HG03442 (cell line): Measurements from ENCODE around the gene PDZRN3.

Source experiments
- ATAC-seq: cut with Tn5 transposase; IDR thresholded peaks from one replicate; pipeline ENCODE4 v1.9.1; 2021; ENCODE audit warnings: mild to moderate bottlenecking, moderate library complexity; ENCODE audit not compliant: unreplicated experiment

Gene PDZRN3

DNA sequence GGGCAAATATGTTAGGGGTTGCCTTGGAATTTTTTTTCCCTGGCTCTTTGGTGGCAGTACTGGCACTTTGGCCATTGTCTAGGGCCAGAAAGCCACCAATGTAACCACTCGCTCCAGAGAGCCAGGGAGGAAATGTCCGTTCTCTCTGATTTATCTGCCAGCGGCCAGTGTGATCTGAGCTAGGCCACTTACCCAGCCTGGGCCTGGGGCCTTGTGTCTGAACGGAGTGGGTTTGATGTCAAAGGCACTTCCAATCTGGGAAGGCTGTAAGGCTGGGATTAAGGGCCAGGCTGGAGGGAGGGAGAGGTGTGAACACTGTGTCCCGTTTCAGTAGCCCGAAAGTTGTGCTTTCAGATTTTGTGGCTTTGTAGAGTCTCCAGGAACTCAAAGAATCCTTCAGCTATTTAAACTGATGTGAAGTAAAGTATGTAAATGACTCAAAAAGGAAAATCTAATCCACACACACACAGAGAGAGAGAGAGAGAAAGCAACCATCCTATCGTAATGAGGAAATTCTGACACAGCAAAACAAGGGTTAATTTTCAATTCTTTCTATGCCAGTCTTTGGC lies 271.0 kb downstream of the PDZRN3 start:
- ATAC-seq: no peak

GRCh38 chr3:73352841-73353645 lies 271.7 kb downstream of the PDZRN3 start:
- ATAC-seq: no peak

DNA sequence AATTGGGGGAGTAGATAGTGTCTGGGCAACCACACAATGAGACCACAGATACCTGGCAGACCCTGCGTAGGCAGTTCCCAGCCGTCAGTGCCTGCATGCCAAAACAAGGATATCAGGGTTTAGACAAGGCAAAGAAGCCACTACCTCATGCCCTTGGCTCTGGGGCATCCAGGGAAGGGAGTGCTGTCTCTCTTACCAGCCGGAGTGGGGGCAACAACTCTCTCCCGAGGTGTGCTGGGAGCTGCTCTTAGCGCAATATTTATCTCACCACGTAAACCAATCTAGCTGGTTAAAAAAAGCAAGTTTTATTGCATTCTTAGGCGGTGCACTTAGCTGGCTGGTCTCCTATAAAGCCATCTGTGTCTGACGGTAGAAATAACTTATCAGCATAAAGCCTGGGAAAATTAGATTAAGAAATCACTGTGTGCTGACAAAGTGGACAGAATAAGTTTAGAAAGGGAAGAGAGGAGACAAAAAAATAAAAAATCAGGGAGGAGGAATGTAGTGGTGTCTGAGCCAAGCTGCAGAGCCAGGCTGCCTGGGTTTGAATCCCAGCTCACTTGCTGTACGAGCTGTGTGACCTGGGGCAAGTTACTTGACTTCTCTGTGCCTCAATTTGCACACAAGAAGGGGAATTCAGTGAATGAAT lies 273.2 kb downstream of the PDZRN3 start:
- no peak for ATAC-seq

- no peak for ATAC-seq
Measured at GRCh38 chr3:73350996-73351395, 273.7 kb downstream of the PDZRN3 start.

- ATAC-seq: no peak
Measured at GRCh38 chr3:73349657-73350056, 275.1 kb downstream of the PDZRN3 start.

DNA sequence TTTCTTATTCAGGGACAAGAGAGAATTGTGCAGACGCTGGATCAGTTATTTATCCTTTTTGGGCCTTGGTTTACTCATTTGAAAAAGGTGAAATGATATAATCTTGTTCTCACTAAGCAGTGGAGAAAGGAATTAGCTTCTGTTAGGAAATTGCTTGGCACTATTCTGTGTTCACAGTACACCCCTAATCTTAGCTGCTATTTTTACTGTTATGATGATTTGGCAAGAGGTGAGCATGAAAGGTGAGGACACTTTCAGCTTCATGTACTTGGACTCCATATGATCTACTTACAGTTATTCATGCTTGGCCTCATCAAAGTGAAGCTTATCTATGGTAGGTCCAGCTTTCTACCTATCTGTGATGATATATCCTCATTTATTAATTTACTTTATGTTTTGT lies 282.7 kb downstream of the PDZRN3 start:
- no peak for ATAC-seq

DNA sequence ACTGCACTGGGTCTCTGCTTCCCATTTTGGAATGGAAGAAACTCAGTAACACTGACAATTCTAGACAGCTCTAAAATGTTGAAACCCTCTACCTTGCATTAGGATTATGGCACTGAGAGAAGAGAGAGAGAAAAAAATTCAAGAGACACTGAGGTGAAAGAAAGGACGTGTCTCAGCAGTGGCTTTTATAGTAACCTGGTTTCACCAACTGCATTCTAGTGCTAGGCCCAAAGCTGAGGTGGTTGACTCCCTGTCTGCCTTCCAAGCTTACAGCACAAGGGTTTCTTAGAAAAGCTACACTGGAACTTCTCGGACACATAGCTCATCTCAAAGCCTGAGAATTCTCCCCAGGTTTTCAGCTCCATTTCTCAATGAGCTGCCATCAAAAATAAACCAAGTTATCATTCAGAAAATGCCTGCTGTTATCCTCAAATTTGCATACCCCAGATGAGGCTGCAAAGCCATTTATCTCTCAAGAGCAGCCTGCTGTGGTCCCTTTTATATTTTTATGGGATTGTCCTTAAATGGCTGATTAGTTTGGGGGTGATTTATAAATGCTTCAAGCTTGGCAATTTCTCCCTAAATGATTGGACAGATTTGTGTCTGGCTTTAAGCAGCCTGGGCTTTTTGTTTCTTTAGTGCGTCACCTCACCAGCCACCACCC lies 283.3 kb downstream of the PDZRN3 start:
- no peak for ATAC-seq

DNA sequence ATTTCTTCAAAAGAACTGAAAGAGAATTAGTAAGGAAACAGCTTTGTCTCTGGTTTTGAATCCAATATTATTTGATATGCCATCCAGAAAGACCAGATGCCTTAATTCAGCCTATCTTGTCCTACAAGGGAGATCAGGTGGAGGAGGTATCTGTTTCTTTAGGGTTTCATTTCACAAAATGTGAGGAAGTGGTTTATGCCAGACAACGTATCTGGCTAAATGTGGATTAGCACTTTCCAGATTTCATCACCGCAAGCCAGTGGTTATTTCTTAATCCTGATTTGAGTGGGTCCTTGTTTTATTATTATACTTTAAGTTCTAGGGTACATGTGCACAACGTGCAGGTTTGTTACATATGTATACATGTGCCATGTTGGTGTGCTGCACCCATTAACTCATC lies 292.2 kb downstream of the PDZRN3 start:
- ATAC-seq: peak; percentile 86
